Measurements from ENCODE around the gene SASS6.

Gene SASS6

DNA sequence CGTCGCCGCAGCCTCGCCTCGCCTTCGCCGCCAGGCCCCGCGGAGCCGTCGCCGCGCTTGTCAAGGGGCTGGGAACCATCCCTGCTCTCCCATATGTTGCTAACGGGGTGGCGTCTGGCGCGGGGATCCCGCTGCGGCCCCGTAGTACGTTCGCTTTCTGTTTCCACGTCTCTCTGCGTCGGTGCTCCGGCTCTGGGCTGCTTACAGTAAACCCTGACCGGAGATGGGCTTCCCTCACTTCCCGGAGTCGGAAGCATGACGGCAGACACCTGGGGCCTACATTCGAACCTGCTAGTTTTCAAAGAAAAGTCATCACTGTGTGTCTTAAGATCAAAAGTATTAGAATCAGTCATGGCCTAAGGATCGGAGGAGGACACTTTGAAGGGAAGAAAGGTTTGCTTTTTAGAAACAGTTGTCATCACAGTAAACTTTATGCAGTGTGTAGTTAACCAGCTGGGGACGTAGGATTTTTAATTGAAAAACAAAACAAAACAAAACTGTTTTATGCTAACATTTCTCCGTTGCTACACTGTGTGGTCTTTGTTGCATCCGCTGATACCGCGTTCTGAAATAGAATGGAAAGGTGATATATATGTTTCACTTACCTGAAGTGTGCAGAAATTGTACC is 94.0 kb downstream of the SASS6 start:
- peak overlapping the region; percentile 98 for H3K4me3 ChIP-seq (replicated peaks; ENCODE audit: low read depth, low read length)
- TF ChIP-seq, protein P1, sequence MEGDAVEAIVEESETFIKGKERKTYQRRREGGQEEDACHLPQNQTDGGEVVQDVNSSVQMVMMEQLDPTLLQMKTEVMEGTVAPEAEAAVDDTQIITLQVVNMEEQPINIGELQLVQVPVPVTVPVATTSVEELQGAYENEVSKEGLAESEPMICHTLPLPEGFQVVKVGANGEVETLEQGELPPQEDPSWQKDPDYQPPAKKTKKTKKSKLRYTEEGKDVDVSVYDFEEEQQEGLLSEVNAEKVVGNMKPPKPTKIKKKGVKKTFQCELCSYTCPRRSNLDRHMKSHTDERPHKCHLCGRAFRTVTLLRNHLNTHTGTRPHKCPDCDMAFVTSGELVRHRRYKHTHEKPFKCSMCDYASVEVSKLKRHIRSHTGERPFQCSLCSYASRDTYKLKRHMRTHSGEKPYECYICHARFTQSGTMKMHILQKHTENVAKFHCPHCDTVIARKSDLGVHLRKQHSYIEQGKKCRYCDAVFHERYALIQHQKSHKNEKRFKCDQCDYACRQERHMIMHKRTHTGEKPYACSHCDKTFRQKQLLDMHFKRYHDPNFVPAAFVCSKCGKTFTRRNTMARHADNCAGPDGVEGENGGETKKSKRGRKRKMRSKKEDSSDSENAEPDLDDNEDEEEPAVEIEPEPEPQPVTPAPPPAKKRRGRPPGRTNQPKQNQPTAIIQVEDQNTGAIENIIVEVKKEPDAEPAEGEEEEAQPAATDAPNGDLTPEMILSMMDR (IDR thresholded peaks at IDR 0.05; ENCODE audit: low read length, missing control alignments), result no peak
- DNase-seq (ENCODE audit: low read depth), result peak; percentile 74

DNA sequence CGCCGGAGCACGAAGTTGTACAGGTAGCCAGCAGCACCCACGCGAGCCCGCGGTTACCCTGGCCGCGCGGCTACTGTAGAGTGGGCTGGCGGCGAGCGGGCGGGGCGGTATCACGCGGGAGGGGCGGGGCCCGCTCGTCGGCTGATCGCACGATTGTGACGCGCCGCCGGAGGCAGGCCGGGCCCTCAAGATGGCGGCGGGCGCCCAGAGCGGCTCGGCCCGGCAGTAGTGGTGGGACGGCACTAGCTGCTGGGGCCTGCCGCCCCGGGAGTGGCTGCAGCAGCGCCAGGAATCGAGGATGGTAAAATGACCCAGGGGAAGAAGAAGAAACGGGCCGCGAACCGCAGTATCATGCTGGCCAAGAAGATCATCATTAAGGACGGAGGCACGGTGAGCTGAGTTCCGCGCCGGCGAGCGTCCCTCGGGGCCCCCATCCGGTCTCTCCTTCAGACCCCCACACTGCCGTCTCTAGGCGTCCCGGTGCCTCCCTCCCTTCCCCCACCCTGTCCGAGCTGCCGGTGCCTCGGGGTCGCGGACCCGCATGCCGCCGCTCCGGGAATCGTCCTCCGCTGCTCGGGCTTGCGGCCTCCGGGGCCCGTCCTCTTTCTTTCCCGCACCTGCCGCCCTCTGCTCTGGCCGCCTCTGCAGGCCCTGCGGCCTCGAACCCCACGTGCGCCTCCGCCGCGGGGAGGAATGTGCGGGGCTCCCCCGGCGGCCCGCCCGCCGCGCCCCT is 94.6 kb downstream of the SASS6 start:
- peak overlapping the region; percentile 98 for H3K4me3 ChIP-seq (replicated peaks; ENCODE audit: low read depth, low read length)
- TF ChIP-seq, protein P1 (IDR thresholded peaks at IDR 0.05; ENCODE audit: low read length, missing control alignments), result no peak
- peak; percentile 87 for DNase-seq (ENCODE audit: low read depth)

DNA sequence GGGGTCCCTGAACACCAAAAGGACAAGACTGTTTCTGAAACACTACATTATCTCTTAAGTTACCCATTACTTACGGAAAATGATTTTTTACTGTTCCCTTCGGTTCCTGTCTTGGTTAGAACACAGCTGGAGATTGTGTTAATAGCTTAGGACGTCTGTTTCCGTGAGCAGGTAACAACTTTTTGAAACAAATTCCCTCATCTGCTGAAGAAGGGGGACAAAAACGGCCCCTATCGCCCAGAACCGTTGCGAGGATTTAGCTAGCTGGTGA is 95.1 kb downstream of the SASS6 start:
- TF ChIP-seq, protein P1 (IDR thresholded peaks at IDR 0.05; ENCODE audit: low read length, missing control alignments), result no peak
- no peak for DNase-seq (ENCODE audit: low read depth)
- H3K4me3 ChIP-seq (replicated peaks; ENCODE audit: low read depth, low read length), result peak overlapping the region; percentile 98

DNA sequence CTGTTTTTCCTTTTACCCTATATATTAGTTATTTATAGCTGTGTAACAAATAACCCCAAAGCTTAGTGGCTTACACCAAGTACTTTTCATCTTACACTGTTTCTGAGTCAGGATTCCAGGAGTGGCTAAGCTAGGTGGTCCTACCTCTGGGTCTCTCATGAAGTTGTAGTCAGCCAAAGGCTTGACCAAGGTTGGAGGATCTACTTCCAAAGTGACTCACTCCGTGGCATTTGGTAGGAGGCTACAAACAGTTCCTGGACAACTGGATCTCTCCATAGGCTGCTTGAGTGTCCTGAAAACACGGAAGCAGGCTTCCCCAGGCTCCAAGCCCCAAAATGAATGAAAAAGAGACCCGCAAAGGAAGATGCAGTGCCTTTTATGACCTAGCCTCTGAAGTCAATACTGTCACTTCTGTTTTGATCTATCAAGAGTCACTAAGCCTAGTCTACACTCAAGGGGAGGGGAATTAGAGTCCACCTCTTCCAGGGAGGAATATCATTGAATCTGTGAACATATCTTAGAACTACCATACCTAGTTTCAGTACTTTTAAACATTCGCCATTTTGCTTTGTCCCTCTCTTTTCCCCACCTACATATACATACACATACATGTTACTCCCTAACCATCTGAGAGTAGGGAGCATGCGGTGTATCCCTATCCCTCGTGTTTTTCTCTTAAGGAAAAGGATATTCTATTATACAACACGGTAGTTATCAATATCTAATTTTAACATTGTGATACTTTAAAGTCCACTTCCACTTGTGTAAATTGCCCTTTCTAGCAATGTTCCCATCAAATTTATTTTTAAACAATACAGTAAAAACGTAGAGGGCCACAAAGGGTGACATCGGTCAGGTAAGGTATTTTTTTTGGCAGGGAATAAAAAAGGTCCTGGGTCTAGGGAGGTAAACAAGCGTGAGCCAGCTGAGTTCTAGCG is 95.7 kb downstream of the SASS6 start:
- TF ChIP-seq, protein P1 (IDR thresholded peaks at IDR 0.05; ENCODE audit: low read length, missing control alignments), result no peak
- peak; percentile 59 for DNase-seq (ENCODE audit: low read depth)
- H3K4me3 ChIP-seq (replicated peaks; ENCODE audit: low read depth, low read length), result peak overlapping the region; percentile 98

DNA sequence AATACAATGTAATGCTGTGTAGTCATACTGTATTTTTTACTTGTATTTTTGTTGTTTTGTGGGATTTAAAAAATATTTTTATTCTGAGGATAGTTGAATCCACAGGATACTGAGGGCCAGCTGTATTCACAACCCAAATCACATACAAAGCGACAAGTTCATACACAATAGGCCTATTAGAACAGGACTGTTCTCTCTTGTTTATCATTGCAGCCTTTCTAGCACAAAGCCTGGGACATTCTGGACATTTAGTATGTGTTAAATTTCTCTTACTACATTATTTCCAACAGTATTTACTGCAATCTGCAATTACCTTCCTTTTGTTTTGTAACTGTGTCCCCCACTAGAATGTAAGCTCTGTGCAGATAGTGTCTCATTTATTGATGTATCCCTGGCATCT is 97.5 kb downstream of the SASS6 start:
- TF ChIP-seq, protein P1 (IDR thresholded peaks at IDR 0.05; ENCODE audit: low read length, missing control alignments), result no peak
- no peak for DNase-seq (ENCODE audit: low read depth)

DNA sequence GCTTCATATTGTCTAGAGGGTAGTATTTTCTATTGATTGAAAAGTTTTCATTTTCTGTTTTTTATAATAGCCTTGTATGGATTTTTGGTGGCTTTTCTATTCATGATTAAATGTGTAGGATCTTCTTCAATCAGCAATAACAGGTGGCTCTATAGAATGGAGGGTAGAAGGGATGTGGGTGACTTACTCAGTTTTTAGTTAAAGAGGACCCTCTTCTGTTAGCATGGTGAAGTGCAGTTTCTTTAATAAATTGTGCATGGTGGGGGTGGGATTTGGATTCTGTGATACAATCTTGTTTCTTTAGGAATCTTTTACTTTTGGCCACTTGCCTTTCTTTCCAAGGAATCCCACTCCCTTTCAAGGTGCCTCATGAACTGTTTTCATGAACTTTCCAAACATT is 98.3 kb downstream of the SASS6 start:
- H3K4me3 ChIP-seq (replicated peaks; ENCODE audit: low read depth, low read length), result no peak overlapping the region
- peak; percentile 67 for DNase-seq (ENCODE audit: low read depth)
- TF ChIP-seq, protein P1 (IDR thresholded peaks at IDR 0.05; ENCODE audit: low read length, missing control alignments), result peak; percentile 53

More for the DNA sequence above, 97.5 kb downstream of the SASS6 start:
- no peak overlapping the region for H3K4me3 ChIP-seq (replicated peaks; ENCODE audit: low read depth, low read length)

Measured in fibroblast of pulmonary artery (primary cell).